NCI-H2227 (cell line): ENCODE results near the gene SSR3.
"Not testable (repeated sequence)": the region's sequence is repeated elsewhere in the genome, so short reads cannot be mapped to it uniquely, and the experiment has no call there.

Experiments
- DNase-seq: peaks from one replicate; lab custom pipeline; 2025; ENCODE audit not compliant: unreplicated experiment; lab: John Stamatoyannopoulos, UW

Gene SSR3

DNA sequence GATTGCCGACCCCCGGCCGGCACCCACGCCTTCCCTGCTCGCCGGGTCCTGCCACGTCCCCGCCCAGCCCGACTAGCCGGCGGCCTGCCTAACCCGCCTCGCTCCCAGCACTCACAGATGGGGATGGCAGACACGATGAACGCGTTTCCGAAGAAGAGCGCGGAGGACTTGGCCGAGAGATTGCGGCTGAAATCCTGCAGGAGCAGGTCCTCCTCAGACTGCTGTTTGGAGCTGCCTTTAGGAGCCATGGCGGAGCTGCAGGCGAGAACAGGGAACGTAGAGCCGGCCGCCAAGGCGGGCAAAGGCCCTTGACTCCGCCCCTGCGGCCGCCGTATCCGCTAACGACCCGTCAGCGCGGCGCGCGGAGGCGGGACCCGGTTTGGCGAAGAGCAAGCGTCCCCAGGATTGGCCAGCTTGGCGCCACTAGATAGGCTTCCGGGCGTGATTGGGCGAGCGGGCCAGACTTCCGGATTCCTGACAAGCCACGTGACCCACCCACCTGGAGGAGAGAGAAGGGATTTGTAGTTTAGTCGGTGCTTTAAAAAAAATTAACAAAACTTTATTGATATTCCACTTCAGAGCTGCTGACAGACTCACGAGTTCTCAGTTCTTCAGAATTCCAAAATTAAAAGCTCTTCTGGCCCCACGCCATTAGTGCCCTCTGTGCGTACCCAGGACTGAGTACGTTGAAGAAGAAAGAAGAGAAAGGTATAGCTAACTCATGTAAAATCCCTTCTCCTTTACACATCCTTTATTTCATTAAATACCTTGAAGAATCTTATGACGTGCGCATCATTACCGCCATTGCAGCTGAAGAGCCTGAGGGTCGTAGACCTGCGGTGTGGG is at the start of gene SSR3:
SSR3 (minus strand) TSS at position 276 of the 846 bp plus-strand sequence; CDS start at position 248, 28 bp downstream.
- peak; percentile 97 for DNase-seq

DNA sequence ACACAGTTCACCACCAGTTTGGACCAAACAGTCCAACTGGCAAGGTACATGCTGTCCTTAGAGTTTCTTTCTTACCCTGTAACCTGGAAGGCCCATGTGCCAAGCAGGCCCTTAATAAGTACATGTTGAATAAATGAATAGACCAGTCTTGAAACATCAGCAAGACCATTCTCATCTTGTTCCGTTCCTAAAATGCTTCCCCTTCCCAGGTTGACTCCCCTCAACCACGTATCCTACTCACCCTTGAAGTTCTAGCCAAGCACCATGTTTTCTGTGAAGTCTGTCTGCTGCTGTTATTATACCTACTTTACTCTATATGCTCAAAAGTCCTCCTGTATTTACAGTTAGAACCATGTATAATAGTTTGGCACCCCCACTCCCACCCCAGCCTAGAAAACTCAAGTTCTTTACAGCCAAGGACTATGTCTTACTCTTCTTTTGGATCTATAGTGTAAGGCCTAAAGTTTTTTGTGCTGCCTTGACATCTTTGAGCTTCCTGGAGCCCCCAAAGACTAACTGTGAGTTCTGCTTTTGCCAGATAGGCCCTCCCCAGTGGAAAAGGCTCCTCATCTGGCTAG is 49.2 kb upstream of the SSR3 start:
- no peak for DNase-seq

- DNase-seq: no peak
Observed at GRCh38 chr3:156603379-156604017, 48.6 kb upstream of the SSR3 start.

DNA sequence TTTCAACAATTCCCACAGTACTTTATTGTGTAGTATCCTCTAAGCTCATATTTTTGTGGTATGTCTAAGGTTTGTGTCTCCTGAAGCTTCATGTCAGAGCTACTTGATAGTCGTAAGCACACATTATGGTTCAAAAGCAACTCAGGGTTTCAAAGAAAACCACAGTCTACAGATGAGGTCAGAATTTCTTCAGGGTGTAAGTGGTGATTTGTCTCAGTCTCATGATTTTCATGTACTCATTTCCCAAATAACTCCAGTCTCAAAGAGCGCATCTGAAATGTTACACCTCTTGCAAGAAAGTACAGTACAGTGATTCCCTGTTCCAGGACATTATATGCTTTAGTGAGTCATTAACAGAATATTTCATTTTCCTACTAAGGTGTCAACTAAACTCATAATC is 47.5 kb upstream of the SSR3 start:
- DNase-seq: no peak

DNA sequence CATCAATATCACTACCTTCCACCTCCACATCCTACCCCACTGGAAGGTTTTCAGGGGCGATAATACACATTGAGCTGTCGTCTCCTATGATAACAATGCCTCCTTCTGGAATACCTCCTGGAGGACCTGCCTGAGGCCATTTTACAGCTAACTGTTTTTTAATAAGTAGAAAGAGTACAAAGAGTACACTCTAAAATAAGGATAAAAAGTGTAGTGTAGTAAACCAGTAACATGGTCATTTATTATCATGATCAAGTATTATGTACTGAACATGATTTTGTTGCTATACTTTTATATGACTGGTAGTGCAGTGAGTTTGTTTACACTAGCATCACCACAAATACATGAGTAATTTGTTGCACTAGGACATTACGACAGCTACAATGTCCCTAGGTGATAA is 46.6 kb upstream of the SSR3 start:
- DNase-seq: no peak

DNA sequence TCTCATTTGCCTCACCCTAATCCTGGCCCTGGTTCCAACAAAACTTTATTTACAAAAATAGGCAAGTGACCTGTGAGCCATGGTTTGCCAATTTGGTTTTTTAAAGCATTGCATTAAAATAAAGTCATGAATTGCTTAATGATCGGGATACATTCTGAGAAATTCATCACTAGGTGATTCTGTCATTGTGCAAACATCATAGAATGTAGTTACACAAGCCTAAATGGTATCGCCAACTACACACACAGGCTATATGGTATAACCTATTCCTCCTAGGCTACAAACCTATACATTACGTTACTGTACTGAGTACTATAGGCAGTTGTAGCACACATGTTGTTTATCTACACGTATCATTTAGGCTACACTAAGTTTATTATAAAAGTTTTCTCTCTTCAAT is 45.9 kb upstream of the SSR3 start:
- no peak for DNase-seq

DNA sequence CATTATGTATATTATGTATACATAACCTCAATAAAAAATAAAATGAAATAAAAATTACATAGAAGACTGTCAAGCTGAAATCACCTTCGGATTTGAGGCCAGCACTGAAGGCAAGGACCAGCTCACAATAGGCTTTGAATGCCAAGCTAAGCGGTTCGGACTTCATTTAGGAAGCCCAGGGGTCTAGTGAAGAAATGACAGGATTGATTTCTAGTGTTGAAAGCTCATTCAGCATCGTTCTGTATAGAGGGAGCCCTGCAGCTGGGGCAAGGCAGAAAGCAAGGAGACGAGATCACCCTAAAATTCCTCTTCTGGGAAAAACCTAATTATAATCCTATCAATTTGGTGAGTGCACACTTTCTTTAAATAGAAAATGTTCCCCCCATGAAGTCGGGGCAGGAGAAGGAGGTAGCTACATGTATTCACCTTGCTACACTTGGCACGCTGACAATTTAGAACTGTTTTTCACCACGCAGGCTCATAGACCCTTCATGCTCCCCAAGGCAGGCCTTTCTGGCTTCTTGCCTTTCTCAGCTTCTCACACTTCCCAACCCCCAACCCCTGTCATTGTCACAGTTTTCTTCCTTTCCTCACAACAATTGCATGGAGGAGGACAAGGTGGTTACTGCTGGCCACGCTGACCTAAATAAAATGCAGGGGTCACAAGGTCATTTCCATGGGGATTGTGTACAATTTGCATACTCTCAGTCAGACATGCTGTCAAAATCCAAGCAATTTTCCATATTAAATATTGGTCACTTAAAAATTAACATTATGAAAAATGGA is 44.4 kb upstream of the SSR3 start:
- DNase-seq: no peak

DNA sequence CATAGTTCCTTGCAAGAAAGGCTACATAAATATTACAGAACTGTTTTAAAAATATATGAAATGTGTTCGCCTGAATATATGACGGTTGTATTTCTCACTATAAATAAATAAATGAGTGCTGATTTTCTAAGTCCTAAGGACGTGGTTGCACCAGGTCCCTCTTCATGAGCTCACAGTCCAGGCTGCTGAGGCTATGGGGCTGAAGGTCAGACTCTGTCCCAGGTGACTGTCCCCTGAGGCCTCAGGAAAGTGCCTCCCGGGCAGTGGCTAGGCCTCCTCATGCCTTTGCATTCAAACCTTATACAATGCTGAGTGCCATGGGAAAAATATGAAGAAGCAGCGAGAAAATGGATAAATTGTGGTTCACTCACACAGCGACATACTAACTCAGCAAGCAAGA is 43.5 kb upstream of the SSR3 start:
- DNase-seq: no peak

GRCh38 chr3:156594219-156594683 is 39.3 kb upstream of the SSR3 start:
- DNase-seq: no peak

- DNase-seq: no peak
Observed at GRCh38 chr3:156593814-156594213, 38.9 kb upstream of the SSR3 start.

- DNase-seq: not testable (repeated sequence)
Observed at GRCh38 chr3:156589806-156590205, 34.9 kb upstream of the SSR3 start.

DNA sequence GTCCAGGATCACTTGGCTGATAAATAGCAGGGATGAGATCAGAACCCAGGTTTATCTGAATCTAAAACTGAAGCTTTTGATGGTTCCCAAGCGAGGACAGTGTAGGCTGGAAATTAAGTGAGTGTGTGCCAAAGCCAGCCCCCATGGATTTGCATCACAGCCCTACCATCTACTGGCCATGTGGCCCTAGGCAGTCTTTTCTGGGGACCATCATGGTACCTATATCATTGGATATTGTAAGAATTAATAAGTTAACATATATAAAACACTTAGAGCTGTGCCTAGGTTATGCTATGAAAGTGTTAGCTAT is 32.8 kb upstream of the SSR3 start:
- no peak for DNase-seq

GRCh38 chr3:156586905-156587759 is 32.2 kb upstream of the SSR3 start:
- no peak for DNase-seq

DNA sequence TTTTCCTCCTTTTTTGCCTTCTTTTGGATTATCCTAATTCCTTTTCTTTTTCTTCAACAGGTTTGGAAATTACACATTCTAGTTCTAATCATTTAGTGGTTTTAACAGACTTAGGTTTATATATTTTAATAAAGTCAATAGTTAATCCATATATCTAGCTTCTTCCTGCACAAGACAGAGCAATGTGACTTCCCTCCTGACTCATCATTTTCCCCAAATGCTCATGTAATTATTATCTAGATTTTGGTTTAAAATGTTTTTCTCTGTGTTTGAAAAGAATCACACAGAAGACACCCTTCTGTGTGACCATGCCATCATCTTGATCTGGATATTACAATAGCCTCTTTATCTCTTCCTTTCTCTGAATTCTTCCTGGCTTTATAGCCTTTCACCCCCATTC is 28.6 kb upstream of the SSR3 start:
- DNase-seq: no peak

- DNase-seq: no peak
Observed at GRCh38 chr3:156582532-156583183, 27.7 kb upstream of the SSR3 start.

GRCh38 chr3:156581954-156582353 is 27.0 kb upstream of the SSR3 start:
- no peak for DNase-seq

GRCh38 chr3:156581033-156581432 is 26.1 kb upstream of the SSR3 start:
- no peak for DNase-seq

DNA sequence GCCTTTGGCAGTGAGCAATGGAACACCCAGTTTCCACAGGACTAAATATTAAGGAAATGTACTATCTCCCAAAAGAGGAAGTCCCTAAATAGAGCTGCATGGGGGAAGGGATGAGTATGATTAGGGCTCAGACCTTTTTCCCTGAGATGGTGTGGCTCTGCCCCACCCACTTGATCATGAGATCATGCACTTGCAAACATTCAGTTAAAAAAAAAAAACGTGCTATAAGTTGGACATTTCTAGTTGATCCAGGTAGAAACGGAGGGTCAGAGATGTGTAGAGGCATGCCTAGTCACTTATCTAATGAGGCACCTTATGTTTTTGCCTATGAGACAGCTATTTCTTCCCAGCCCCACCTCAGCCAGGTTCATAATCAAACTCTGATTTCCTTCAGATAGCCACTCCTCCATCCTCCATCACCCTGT is 24.5 kb upstream of the SSR3 start:
- DNase-seq: no peak

GRCh38 chr3:156577736-156578135 is 22.8 kb upstream of the SSR3 start:
- no peak for DNase-seq
